T-helper 1 cell treated with Interleukin-12 subunit alpha and Interleukin-12 subunit beta and Interleukin-4 antibody, amounts not matched to agents 30 ng/mL and 1 ng/mL, for 36 hours (primary cell): Measurements from ENCODE around the gene GPR27. TPM values are rescaled to one million over a fixed set of nuclear protein-coding genes. Genes with fewer than 3 reads are reported as not detected.

Experiments
- intact Hi-C: fragments of 100-400 bp; cut with micrococcal nuclease; formaldehyde crosslinking; loops from one replicate; pipeline ENCODE4 v1.15.1; 2024
- total RNA-seq: library from RNA; stranded (reverse); gene quantifications from 2 replicates; pipeline ENCODE4 v1.2.3, GENCODE V29; 2022

Gene GPR27
- total RNA-seq, 1 donor from 2014 or later = 0.51 TPM

DNA sequence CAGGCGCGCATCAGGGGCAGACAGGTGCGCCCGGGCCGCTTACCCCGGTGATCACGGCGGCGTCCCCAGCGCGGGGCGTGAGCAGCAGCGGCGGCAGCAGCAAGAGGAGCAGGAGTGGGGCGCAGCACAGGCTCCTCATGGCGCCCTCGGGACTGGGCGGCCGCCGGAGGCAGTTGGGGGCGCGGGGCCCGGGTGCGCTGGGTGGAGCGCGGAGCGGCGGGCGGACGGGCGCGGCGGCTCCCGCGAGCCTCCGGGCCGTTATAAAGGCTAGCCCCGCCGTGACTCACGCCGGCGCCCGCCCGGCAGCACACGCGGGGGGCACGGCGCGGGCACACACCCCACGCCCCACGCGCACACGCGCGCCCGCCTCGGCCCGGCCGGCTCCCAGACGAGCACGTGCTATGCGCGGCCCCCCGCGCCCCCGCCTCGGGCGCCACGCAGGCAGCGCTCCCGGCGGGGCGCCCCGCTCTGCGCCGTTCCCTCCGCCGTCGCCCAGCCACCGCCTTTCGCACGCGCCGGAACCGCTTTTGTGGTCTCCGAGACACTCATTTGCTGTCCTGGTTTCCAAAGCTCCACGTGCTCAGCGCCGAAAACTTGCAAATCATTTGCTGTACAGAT lies 31.4 kb downstream of the GPR27 start, which contains the start of gene PROK2:
PROK2 (minus strand) TSS at position 235 of the 618 bp plus-strand sequence; CDS start at position 139, 96 bp downstream.
- intact Hi-C loops = loop anchor here (1.0 kb wide), 1 partner anchor 74 kb away; no protein-coding TSS in a partner anchor

DNA sequence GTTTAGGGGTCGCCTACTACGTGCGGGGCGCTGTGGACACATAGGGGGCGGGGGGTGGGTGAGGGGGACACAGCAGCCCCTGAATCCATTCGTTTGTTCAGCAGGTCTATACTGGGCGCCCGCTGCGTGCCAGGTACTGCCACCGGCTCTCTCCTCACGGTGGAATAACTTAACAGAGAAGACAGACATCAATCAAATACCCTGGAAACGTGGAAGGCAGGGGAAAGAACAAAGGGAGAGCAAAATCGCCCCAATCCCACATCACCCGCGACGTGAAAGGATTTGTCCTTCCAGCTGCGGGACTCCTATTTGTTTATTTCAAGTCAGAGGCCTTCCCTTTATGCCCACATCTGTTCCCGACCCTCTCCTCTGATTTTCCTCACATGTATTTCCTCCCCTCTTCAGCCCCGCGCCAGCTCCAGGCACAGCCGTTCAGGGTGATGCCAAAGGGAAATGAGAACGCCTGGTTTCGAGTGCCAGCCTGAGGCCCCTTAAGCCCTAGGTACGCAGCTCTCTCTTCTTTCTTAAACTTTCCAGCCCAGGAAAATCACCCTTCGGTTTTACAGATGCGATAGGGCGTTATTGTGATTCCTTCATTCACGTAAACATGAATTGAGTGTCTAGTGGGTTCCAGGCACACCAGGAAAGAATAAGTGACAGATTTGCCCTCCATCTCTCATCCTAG lies 32.0 kb downstream of the GPR27 start:
- intact Hi-C loops = no loop called here

DNA sequence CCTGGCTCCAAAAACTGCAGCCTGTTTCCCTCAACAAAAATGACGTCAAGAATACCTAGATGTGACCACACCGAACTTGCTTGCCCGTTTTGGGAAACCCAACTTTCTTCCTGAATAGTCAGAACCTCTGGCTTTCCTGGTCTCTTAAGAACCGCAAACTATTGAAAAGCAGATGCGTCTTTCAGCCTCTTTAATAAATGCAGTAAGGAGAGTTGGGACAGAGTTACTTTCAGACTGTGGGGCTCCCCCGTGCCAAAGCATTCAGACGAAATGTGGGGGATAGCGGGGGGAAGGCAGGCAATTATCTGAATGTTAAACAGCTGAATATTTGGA lies 32.5 kb downstream of the GPR27 start:
- intact Hi-C loops = no loop called here

DNA sequence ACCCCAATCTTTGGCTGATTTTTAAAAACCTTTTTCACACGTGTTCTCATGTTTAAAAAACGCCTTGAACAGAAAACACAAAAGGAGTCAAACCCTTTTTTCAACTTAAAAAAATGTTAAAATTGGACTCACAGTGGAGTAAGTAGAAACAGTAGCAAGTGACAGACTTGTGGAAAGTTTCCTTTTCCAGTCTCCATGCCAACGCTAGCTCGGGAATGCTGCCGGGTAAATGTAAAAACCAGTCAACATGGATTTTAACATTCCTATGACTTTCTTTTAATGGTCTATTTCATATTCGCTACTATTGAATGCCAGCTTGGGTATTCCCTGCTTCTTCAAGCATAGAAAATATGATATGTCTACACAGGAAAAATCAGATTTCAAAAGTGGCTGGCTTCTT lies 32.9 kb downstream of the GPR27 start:
- intact Hi-C loops = no loop called here

DNA sequence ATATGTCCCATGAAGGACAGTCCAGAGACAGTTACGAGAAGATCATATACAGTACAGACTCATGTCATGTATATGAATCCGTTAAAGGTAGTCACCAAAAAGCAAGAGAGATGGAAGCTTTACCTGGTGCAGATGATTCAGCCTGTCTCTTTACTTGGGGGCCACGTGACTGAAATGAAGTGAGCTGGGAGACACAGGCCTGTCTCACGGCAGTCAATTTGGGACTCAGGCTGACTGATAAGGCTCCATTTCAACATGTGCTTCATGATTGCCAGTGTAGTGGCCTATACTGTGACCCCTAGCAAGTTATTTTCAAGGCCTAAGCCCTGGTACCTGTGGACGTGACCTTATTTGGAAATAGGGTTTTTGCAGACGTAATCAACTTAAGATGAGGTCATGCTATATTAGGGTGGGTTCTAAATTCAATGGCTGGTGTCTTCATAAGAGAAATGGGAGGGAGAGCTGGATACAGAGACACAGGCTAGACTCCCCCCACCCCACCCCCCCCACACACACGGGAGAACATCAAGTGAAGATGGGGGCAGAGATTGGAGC lies 34.3 kb downstream of the GPR27 start:
- intact Hi-C loops = no loop called here

DNA sequence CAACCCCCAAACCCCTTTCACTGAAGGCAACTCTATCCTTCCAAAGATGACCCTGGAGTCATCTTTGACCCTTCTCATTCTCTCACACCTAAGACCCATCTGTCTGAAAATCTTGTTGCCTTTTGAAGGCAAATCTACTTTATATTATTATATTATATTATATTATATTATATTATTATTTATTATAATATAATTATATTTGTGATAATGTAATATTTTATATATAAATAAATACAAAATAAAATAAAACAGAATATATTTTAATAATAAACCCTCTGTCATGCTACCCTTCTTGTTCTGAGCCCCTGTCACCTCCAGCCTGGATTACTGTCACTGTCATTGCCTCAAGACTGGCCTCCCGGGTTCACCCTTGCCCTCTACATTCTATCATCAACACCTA lies 36.3 kb downstream of the GPR27 start:
- intact Hi-C loops = no loop called here

DNA sequence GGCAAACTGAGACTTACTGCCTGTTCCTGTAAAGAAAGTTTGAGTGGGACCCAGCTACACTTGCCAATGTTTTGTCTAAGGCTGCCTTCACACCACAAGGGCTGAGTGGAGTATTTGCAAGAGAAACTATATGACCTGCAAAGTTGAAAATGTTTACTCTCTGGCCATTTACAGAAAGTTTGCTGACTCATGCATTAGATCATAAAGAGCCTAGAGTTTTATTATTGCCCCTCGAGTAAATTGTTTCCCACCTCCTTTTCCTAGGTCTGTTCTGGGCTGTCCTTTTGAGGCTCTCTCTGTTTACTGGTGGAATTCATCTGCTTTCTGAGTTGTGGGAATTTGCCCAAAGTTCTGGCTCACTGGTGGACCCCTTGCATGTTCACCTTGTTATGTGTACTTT lies 38.0 kb downstream of the GPR27 start:
- intact Hi-C loops = no loop called here

DNA sequence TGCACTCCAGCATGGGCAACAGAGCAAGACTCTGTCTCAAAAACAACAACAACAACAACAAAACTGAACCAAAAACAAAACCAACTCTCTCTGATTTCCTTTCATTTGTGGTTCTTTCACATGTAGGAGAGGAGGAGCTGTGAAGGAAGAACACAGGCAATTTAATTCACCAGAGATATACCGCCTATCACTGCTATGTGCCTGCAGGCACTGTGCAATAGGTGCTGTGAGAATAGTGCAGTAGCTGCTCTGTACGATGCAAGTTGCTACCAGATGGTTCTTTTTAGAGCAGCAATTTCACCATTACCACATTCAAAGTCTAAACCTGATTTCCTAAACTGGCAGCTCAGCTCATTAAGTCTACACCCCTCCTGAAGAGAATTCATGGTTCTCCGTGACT lies 42.6 kb downstream of the GPR27 start:
- intact Hi-C loops = no loop called here

DNA sequence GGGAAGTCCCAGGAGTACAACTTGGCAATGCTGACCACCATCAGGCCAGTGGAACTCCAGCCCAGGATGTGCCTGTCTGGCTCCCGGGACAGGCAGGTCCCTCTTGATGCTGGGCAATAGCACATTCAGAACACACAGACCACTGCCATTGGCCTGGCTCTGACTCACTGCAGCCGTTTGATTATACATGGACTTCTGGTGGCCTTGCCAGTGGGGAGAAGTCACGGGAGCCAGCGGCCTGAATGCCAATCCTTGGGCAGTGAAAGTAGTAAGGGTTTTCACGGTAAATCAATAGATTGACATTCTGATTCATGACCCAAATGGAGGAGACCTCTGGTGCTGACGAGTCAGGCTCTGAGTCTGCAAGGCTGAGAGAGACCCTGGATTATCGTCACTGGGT lies 43.8 kb downstream of the GPR27 start:
- intact Hi-C loops = no loop called here

DNA sequence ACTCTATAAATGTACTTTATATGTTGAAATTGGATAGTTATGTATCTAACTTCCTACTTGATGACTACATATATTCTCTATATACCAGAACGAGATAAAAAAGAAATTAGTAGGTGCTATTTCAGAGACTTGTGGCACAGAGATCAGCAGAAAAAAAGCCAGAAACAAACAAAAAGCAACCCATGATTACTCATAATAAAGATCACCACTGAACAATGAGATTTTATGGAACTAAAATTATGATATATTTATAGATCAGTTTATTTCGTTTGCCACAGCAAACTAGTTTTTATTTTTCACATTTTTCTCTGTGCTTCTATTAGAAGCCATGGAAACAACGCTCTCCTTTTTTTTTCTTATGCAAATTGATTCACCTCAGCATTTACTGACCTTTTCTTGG lies 46.4 kb downstream of the GPR27 start:
- intact Hi-C loops = no loop called here

DNA sequence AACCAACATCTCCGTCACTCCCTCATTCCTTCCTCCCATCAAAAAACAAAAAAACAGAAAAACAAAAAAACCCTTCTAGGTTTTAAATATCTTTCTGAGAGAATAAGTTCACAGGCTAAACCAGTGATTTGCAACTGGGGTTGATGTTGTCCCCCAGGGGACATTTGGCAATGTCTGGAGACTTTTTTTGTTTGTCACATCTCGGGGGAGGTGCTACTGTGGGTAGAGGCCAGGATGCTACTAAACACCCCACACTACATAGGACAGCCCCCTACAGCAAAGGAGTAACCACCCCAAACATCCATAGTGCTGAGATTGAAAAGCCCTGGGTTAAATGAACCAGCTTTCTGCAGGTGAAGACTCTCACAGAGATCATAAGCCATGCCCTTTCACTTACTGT lies 48.3 kb downstream of the GPR27 start:
- intact Hi-C loops = no loop called here

DNA sequence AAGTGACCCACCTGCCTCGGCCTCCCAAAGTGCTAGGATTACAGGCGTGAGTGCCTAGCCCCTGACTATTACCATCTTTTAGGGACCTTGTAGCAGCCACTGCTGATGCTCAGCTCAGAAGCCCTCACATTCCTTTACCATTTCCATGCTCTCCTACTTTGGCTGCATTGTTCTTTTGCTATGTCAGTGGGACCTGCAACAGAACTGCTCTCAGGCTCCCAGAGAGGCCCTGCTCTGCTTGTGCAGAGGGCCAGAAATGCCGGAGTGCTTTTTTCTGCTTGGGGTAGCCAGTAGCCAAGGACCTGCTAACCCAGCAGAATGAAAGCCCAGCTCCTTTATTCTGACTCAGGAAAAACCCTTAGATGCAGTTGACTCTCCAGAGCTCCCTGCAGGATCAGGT lies 49.6 kb downstream of the GPR27 start:
- intact Hi-C loops = no loop called here

DNA sequence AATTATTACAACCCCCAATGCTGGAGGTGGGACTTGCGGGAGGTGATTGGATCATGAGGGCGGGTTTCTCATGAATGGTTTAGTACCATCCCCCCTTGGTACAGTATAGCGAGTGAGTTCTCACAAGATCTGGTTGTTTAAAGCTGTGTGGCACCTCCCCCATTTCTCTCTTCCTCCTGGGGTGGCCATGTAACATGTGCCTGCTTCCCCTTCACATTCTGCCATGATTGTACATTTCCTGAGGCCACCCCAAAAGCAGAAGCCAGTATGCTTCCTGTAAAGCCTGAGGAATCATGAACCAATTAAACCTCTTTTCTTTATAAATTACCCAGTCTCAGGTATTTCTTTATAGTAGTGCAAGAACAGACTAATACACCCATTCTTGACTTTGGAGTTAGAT lies 51.5 kb downstream of the GPR27 start:
- intact Hi-C loops = no loop called here

DNA sequence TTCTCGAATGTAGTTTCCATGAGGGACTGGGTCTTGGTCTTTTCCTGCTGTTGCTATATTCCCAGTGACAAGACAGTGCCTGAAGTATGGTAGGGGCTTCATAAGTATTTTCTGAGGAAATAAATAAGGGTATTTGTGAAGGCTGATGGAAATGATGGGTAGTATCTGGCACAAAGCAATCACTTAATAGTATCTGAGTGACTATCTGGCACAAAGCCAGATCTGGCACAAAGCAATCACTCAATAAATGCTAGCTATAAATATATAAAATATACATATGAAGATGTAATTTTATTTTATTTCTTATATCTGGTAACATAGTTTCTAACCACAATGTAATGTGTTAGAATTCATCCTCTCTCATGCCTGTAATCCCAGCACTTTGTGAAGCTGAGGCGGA lies 52.0 kb downstream of the GPR27 start:
- intact Hi-C loops = no loop called here

Other genes with a start within 250 kb of the GPR27 start
- gene FOXP1, start 170.1 kb upstream of the GPR27 start, total RNA-seq = 58.4 and 61.3 TPM in 2 replicates
- 61.6 and 64.2 TPM in 2 replicates for gene EIF4E3, start 28.5 kb upstream of the GPR27 start, total RNA-seq
- not detected in 2 replicates for gene PROK2, start 31.3 kb downstream of the GPR27 start, total RNA-seq